NOMO-1 (cell line): ENCODE data around the gene GTF3A.
A peak's percentile ranks its signal among the peaks of the same experiment; 100 is the strongest.

Experiments
- DNase-seq, 2 experiments: peaks; one replicate each; lab custom pipeline; 2025; ENCODE audit not compliant: unreplicated experiment in 2 of 2; lab: John Stamatoyannopoulos, UW

GTF3A gene

GRCh38 chr13:27404680-27405079 is 19.7 kb upstream of the GTF3A start:
- no peak for DNase-seq

GRCh38 chr13:27405546-27406134 is 18.8 kb upstream of the GTF3A start:
- no peak for DNase-seq

DNA sequence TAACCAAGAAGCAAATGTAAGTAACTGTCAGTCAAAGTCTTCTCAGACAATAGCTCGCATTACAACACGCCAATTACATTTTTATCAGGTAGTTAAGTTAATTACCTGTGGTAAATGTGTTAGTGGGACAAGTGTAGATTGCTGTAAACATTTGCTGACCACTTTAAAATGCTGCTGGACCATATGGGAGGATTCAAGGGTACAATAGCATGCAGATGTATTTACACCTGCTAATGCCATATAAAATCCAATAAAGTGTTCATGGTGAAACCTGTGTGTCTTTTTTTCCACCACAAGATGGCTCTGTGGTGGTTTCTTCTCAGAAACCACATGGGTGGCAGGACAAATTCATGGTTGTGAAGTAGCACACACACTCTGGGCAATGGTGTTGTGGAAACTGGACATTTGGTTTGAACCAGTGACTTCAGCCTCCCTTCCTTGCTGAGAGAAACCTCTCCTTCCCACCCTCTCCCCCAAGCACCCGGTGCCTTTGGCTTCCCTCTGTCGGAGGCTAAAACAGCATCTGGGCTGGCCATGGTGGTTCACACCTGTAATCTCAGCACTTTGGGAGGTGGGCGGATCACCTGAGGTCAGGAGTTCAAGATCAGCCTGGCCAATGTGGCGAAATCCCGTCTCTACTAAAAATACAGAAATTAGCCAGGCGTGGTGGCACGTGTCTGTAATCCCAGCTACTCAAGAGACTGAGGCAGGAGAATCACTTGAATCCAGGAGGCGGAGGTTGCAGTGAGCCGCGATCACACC is 18.1 kb upstream of the GTF3A start:
- DNase-seq: peak; percentile 37 to 70

GRCh38 chr13:27408074-27408473 is 16.3 kb upstream of the GTF3A start:
- DNase-seq: no peak

DNA sequence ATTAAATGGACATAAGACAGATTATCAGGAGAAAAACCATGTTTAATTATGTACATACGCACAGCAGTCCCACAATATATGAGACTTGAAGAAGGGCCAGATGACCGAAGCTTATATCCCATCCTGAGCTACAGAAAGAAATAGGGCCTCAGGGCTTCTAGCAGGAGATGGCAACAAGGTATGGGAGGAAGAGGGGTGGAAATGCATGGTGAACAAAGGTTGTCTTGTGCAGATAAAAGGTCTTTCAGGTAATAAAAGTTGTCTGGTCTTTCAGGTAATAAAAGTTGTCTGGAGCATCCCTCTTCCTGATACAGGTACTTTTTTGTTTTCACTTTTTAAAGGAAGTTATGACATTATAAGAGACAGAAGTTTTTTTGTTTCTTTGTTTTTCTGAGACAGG is 15.4 kb upstream of the GTF3A start:
- DNase-seq: no peak

- DNase-seq: no peak
Measured at GRCh38 chr13:27411341-27411740, 13.1 kb upstream of the GTF3A start.

- DNase-seq: no peak
Measured at GRCh38 chr13:27415116-27415515, 9.3 kb upstream of the GTF3A start.

DNA sequence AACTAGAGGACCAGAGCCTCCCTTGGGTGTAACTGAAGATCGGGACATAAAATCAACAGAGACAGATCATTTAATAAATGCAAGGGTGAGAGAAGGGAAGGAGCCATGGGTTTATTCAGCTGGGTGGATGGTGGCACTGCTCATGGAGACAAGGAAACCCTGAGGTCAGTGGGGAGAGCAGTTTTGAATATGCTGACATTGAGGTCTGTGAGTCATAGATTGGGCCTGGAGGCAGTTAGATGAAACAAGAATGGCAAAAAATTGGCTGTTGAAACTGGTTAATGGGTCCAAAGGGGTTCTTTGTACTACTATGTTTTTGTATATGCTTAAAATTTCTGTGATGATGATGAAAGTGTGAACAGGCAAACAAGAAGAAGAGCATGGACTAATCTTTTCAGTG is 5.1 kb upstream of the GTF3A start:
- DNase-seq: no peak

GRCh38 chr13:27421101-27421871 is 3.1 kb upstream of the GTF3A start:
- DNase-seq: no peak

DNA sequence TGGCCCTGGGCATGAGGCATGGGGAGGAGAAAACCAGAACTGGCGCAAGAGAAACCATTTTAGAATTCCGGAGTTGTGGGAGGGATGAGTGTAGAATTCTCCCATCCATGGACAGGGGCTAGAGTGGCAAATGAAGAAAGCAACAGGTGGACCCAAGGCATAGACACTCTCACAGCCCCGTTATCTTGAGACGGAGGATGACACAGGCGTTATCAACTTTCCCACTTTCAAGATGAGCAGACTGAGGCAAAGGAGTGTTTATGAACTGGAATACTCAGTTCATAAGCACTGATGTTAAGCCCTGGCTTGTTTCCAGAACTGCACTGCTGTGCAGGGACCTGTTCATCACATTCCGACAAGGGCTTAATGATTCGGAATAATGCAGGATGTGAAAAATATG is 1.1 kb upstream of the GTF3A start:
- no peak for DNase-seq

- no peak for DNase-seq
Measured at GRCh38 chr13:27425158-27425917, 919 bp downstream of the GTF3A start.

DNA sequence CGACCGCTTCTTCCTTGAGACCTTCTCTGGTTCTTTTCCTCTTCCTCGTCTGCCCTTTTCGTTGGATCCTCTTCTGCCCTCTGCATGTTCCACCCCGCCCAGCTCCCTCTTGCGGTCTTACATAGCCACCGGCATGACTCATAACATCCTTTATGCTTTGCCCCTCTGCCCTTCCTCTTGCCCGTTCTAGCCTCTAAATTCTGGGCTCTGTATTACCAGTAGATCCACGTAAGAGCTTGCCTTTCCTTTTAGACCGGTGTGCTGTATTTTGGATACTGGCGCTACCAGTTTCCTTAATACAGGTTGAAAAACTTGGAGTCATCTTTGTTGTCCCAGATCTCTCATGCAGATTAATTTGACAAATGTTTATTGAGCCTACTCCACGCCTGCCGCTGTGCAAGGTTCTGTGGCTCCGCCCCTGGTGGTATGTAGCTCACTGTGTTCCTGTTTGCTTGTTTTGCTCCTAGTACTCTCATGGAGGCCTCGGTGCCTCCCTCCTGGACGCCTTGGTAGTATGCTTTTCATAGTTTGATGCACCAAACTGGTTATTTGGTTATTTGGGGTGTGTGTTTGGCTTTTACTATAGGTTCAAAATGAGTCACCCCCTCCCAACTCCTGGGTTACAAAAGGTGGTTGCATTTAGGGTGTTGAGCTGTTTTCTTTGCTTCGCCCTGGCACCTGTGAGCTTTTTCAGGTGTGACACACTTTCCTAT is 1.7 kb downstream of the GTF3A start:
- DNase-seq: peak; percentile 98 to 99

DNA sequence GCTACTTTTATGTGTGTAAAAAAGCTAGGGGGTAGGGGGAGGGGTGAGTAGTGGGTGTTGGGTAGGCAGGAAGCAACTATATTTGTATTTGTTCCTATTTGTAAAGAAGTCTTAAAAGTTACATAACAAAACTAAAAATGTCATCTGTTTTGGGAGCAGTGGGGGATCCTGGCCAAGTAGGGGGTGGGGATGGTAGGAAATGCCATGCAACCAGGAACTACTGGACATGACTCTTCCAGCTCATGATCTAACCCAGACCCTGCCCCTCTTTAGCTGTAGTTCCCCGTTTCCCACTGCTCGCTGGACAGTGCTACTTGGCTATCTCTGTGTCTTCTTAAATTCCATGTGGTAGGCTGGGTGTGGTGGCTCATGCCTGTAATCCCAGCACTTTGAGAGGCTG is 3.2 kb downstream of the GTF3A start:
- no peak for DNase-seq

- no peak for DNase-seq
Measured at GRCh38 chr13:27428160-27428559, 3.7 kb downstream of the GTF3A start.

DNA sequence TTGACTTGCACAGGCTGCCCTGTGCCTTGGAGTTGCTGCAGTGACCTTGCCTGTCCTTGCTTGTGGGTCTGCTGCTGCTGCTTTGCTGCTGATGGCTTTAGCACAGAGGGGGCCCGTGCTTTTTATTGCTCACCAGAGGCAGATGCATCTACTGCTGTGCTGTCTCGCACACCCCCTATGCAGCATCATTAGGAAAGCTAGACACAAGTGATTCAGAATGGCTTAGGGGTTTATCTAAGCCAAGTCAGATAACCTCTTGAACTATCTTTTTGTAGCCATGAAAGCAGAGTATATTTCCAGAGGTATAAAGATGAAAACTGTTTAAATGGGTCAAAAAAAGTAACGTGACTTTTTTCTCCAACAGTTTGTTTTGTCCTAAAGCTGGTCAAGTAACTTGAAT is 7.8 kb downstream of the GTF3A start:
- DNase-seq: no peak

- DNase-seq: no peak
Measured at GRCh38 chr13:27432611-27433210, 8.3 kb downstream of the GTF3A start.

- DNase-seq: no peak
Measured at GRCh38 chr13:27437126-27437525, 12.7 kb downstream of the GTF3A start.

GRCh38 chr13:27440408-27440807 is 16.0 kb downstream of the GTF3A start:
- no peak for DNase-seq

DNA sequence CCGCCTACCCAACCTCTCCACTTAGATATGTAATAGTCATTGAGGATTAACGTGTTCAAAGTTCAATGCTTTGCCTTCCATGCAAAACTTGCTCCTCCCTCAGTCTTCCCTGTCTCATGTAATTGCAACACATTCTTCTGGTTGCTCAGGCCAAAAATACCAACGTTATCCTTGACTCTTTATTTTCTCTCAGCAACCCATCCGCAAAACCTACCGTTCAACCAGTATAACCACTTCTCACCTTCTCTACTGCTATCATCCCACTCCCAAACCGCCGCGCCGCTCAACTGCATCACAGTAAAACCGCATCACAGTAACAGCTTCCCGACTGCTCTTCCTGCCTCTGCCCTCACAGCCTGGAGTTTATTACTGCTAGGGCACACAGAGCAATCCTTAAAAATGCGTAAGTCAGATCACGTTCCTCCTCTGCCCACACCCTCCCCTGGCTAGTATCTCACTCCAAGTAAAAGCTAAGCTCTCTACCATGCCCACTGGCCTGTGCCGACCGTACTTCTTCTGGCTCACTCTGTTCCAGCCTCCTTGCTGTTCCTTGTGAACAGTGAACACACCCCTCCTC is 17.7 kb downstream of the GTF3A start:
- no peak for DNase-seq

GRCh38 chr13:27442797-27443196 is 18.4 kb downstream of the GTF3A start:
- no peak for DNase-seq
